Kidney (tissue), 14 donors: Measurements from ENCODE around the gene IRAK3. TPM values are rescaled to one million over a fixed set of nuclear protein-coding genes. Genes with fewer than 3 reads are reported as not detected.

ENCODE experiments used
- DNase-seq, 5 donors: peaks; one replicate each; pipeline ENCODE4 v3.0.0-alpha.2; 2013 to 2020
- FAIRE-seq: peaks from 2 replicates; lab custom pipeline; 2012; peaks lifted over from hg19 to GRCh38; lab: Jason Lieb, UNC
- H3K27ac ChIP-seq, 2 donors: one replicate each; pipeline ENCODE4 v1.7.0; 2013; ENCODE audit warnings: low read depth in 2 of 2, low read length in 2 of 2, inconsistent platforms in 1 of 2
- H3K27me3 ChIP-seq: one replicate; pipeline ENCODE4 v1.7.1; 2013; ENCODE audit warnings: low read length, inconsistent platforms; ENCODE audit not compliant: control insufficient read depth, insufficient read depth
- H3K36me3 ChIP-seq, 3 donors: one replicate each; pipeline versions ENCODE4 v1.7.0 to v1.7.1; 2013; ENCODE audit warnings: low read length in 3 of 3, control low read depth in 1 of 3, inconsistent platforms in 1 of 3; ENCODE audit not compliant: insufficient read depth in 3 of 3, control insufficient read depth in 2 of 3
- H3K4me1 ChIP-seq, 3 donors: one replicate each; pipeline versions ENCODE4 v1.7.0 to v1.7.1; 2013; ENCODE audit warnings: low read length in 3 of 3, inconsistent platforms in 1 of 3, low read depth in 1 of 3; ENCODE audit not compliant: control insufficient read depth in 2 of 3, insufficient read depth in 2 of 3
- H3K4me3 ChIP-seq, 3 donors: one replicate each; pipeline versions ENCODE4 v1.7.0 to v1.8.1; 2013; ENCODE audit warnings: low read length in 3 of 3, control low read depth in 1 of 3, inconsistent platforms in 1 of 3
- H3K9ac ChIP-seq, 3 donors: one replicate each; pipeline versions ENCODE4 v1.7.0 to v1.7.1; 2013; ENCODE audit warnings: low read length in 3 of 3, control low read depth in 1 of 3, inconsistent platforms in 1 of 3
- H3K9me3 ChIP-seq, 3 donors: one replicate each; pipeline versions ENCODE4 v1.7.0 to v1.7.1; 2013; ENCODE audit warnings: low read length in 3 of 3, control low read depth in 1 of 3, inconsistent platforms in 1 of 3; ENCODE audit not compliant: control insufficient read depth in 2 of 3, insufficient read depth in 1 of 3
- CTCF ChIP-seq: IDR thresholded peaks from 3 replicates; pipeline ENCODE4 v1.5.1; 2012; ENCODE audit warnings: mild to moderate bottlenecking, moderate library complexity, borderline replicate concordance; ENCODE audit not compliant: insufficient read depth; ENCODE audit errors: extremely low read depth
- intact Hi-C: fragments of 100-400 bp; cut with DNase I; formaldehyde crosslinking; loops from one replicate; pipeline ENCODE4 v1.11.1; 2022
- polyA plus RNA-seq: library from polyadenylated mRNA; stranded (reverse); fragments of 350-450 nt; fragmentation: Illumina TruSeq; extraction: RNeasy Lipid Tissue Mini Kit (QIAGEN cat#74804); gene quantifications from one replicate; pipeline ENCODE4 v1.2.3, GENCODE V29; 2014; ENCODE audit warnings: low read depth, low replicate concordance; ENCODE audit not compliant: insufficient read depth
- total RNA-seq: library from RNA; stranded (reverse); fragmentation: NEBNext Ultra II Directional; extraction: Animal tissue kit (Norgen Biotek cat#: 25700); gene quantifications from one replicate; pipeline ENCODE4 v1.2.1, GENCODE V29; 2021
- donor health status: control.
- donor health status: control.
- donor health status: control.
- donor health status: control.
- donor health status: control.
- donor health status: DM: yes; HTN: yes; CAD: no.
- donor health status: Normal renal cell carcinoma (clear cell type).

IRAK3 gene
- total and polyA plus RNA-seq, 2 donors from 2014 or later: 1.2 to 19.9 TPM

DNA sequence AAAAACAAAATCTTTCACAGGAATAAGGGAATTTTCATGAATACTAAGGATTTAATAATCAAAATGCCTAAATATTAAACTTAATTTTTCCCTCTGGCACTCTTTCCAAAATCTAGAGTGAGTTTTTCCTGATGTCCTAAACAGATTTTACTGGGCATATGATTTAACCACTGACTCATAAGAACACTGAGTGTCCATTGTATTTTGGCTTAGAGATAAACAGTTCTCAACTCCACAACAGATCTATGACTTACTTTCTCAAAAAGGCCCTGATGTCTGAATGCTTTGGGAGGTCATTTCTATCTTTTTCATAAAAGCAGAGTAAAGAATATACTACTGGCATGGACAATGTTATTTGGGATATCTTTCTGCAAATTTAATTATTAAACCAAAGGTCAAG, 34.2 kb upstream of the IRAK3 start:
- Histone ChIP-seq H3K27me3 (no peaks in the 10 kb centered on the region), H3K4me3 (no peak overlapping the region), H3K9ac (no peak overlapping the region), H3K27ac (no peak overlapping the region), H3K9me3 (no peaks in the 10 kb centered on the region), H3K36me3 (peaks cover 0 to 10% (median 2%) of the 10 kb centered on the region in 3 donors), H3K4me1 (no peaks in the 10 kb centered on the region)
- intact Hi-C loops: no loop called here
- no peak for TF ChIP-seq CTCF
- DNase-seq (no peak), FAIRE-seq (no peak)

DNA sequence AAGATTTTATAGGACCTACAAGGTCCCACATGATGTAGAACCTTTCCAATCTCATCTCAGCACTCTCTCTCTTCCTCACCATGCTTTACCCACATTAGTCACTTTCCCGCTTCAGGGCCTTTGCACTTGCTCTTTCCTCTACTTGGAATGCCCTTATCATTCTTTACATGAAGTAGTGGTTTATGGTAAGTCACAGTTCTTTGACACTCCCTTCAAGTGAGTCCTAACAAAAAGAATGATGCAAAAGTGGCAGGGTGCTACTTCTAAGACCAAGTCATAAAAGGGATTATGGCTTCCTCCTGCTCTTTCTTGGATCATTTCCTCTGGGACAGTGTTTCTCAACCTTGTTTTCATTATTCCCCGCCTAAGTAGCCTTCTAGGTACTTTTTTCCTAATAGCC, 32.4 kb upstream of the IRAK3 start:
- Histone ChIP-seq H3K4me1 (no peaks in the 10 kb centered on the region), H3K9me3 (no peaks in the 10 kb centered on the region), H3K4me3 (no peak overlapping the region), H3K36me3 (peaks cover 0 to 8% (median 2%) of the 10 kb centered on the region in 3 donors), H3K9ac (no peak overlapping the region), H3K27me3 (no peaks in the 10 kb centered on the region), H3K27ac (no peak overlapping the region)
- intact Hi-C loops: no loop called here
- no peak for TF ChIP-seq CTCF
- FAIRE-seq (no peak), DNase-seq (no peak)

GRCh38 chr12:66159123-66159522, 29.9 kb upstream of the IRAK3 start:
- no peaks in the 10 kb centered on the region for H3K4me1 ChIP-seq
- H3K9me3 ChIP-seq: no peaks in the 10 kb centered on the region
- FAIRE-seq (no peak), DNase-seq (no peak)
- H3K27ac ChIP-seq: no peak overlapping the region
- TF ChIP-seq CTCF: no peak
- peaks cover 0 to 8% (median 2%) of the 10 kb centered on the region in 3 donors for H3K36me3 ChIP-seq
- intact Hi-C loops: no loop called here
- H3K9ac ChIP-seq: no peak overlapping the region
- H3K4me3 ChIP-seq: no peak overlapping the region
- no peaks in the 10 kb centered on the region for H3K27me3 ChIP-seq

DNA sequence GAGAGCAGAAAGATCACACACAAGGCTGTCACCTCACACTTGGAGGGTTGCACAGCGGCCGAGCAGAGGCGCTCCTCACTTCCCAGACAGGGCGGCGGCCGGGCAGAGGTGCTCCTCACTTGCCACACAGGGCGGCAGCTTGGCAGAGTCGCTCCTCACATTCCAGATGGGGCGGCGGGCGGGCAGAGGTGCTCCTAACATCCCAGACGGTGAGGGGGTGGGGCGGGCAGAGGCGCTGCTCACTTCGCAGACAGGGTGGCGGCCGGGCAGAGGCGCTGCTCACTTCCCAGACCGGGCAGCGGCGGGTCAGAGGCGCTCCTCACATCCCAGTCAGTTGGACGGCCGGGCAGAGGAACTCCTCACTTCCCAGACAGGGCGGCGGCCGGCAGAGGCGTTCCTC, 28.3 kb upstream of the IRAK3 start:
- H3K4me3 ChIP-seq: no peak overlapping the region
- no peaks in the 10 kb centered on the region for H3K4me1 ChIP-seq
- no peak for TF ChIP-seq CTCF
- H3K9ac ChIP-seq: no peak overlapping the region
- DNase-seq (peak in 1 of 5 donors; percentile 71), FAIRE-seq (no peak)
- intact Hi-C loops: no loop called here
- H3K36me3 ChIP-seq: peaks cover 0 to 8% (median 2%) of the 10 kb centered on the region in 3 donors
- peaks cover 0 to 6% (median 0%) of the 10 kb centered on the region in 3 donors for H3K9me3 ChIP-seq
- H3K27me3 ChIP-seq: no peaks in the 10 kb centered on the region
- H3K27ac ChIP-seq: no peak overlapping the region
